ENCODE measurements around the gene ECD.

The ECD gene

DNA sequence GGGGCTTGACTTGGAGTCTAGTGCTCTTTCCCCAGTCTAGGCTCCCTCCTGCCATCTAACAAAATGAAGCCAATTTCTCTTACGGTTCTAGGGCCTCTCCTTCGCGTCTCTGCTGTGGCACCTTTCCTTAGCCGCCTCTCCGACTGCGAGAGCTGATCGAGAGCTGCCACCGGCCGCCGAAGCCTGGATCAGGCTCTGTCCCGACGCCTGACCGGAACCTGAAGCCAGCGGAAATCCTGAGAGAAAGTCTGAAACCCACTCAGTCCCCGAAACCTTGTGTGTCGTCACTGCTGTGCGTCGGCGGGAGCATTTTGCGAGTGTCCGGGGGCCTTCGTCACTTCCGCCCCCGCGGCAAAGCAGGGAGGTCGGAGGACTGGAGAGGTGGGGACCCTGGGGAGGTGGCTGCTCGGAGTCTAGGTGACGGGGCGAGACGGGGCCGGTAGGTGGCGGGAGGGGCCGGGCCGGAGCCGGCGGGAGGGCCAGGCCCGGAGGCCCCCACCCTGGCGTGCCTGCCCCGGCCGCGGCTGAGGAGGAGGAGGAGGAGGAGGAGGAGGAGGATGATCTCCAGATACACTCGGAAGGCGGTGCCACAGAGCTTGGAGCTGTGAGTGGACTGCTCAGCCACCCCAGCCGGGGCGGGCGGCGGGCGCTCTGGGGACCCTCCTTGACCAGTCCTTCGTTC is at the start of gene ECD, which contains the start of gene FAM149B1:
ECD (minus strand) TSS at position 226 of the 682 bp plus-strand sequence. CDS start 4,071 bp downstream, outside the sequence.
FAM149B1 (plus strand) TSS at position 337 of the 682 bp plus-strand sequence; CDS start at position 558, 221 bp downstream.
- no peak for FAIRE-seq

DNA sequence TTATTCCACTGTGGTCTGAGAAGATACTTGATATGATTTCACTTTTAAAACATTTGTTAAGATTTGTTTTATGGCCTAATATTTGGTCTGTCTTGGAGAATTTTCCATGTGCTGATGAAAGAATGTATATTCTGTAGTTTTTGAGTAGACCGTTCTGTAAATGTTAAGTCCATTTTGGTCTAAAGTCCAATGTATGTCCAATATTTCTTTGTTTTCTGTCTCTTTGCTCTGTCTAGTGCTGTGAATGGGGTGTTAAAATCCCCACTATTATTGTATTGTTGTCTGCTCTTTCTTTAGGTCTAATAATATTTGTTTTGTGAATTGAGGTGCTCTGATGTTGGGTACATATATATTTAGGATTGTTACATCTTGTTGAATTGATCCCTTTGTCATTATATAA is 47.9 kb upstream of the ECD start:
- FAIRE-seq: no peak

DNA sequence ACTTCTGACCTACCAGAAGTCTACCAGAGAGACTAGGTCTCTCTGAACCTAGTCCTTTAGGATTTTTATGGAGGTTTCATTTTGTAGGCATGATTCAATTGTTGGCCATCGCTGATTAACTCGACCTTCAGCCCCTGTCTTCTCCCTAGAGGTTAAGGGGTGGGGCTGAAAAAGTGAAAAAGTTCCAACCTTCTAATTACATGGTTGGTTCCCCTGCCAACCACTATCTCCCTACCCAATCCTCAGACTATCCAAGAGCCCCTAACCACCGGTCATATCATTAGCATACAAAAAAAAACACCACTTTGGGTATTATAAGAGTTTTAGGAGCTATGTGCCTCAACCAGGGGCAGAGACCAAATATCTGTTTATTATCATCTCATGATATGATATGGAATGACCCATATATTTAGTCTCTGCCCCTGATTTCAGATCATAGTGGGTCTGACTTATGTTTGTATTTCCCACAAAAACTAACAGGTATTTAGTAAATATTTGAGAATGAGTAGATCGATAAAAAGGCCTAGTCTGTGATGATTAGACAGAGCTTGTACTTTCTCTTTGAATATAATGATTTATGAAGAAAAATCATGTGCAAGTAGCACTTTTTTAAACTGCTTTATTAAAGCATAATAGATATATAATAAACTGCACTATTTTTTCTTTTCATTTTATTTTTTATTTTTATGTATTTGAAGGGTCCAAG is 43.5 kb upstream of the ECD start:
- no peak for FAIRE-seq

DNA sequence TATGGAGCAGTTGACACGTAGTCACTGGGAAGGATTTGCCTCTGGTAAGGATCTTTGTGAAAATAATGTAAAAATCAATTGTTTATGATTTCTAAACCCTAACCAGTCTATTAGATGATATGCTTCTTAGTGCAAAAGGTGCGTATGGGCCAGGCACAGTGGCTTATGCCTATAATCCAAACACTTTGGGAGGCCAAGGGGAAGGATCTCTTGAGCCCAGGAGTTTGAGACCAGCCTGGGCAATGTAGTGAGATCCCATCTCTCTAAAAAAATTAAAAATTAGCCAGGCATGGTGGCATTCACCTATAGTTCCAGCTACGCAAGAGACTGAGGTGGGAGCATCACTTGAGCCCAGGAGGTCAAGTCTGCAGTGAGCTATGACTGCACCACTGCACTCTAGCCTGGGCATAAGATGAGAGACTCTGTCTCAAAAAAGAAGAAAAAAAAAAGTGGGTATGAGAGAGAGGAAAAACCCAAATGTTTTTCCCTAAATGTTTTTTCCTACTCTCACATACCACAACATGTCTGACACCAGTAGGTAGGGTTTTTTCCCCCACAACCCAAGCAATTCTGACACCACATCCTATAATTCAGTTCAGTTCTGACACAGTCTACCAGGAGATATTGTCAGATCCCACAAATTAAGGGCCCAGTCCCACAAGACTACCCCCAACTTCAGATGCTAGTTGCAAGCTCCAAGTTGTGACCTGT is 42.7 kb upstream of the ECD start:
- FAIRE-seq: no peak

DNA sequence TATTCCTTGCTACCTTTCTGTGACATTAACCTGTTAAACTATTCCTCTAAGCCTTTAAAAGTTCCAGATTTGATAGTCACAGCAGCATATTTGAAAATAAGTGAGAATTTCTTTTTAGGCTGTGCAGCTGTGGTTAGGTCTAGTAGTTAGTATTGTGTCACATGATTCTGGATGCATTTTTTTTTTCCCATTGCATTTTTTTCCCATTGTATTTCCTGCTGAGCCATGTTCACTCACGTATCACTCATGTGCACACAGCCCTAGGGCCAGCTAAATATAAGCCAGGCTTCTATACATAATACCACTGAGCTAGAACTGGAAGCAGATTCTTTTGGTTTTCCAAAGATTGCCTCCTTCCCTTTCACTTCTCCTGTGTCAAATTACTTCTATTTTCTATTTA is 41.9 kb upstream of the ECD start:
- no peak for FAIRE-seq

DNA sequence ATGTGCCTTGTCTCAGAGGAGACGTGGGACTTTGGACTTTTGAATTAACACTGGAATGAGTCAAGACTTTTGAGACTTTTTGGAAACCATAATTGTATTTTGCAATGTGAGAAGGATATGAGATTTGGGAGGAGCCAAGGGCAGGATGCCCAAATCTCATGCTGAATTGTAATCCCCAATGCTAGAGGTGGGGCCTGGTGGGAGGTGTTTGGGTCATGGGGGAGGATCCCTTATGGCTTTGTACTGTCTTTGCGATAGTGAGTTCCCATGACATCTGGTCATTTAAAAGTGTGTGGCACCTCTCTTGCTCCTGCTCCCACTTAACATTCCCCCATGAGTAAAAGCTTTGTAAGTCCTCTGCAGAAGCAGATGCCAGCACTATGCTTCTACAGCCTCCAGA is 40.1 kb upstream of the ECD start:
- FAIRE-seq: no peak

DNA sequence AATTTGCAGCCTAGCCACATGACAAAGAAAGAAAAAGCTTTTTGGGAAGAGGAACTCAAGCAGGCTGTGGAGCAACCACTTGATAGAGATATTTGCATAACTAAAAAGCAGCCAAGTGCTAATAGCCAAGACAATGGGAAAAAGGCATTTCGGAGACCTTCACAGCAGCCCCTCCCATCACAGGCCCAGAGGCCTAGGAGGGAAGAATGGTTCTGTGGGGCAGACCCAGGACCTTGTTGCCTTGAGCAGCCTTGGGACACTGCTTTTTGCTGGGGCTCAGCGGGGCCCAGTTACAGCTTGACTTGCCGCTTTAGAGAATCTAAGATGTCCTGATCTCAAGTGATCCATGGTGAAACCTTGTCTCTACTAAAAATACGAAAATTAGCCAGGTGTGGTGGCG is 38.6 kb upstream of the ECD start:
- no peak for FAIRE-seq

DNA sequence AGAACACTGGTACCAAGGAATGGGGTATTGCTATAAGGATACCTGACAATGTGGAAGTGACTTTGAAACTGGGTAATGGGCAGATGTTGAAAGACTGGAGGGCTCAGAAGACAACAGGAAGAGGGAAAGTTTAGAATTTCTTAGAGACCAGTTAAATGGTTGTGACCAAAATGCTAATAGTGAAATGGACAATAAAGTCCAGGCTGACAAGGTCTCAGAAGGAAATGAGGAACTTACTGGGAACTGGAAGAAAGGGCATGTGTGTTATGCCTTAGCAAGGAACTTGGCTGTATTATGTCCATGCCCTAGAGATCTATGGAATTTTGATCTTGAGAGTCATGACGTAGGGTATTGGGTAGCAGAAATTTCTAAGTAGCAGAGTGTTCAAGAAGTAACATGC is 38.1 kb upstream of the ECD start:
- no peak for FAIRE-seq

DNA sequence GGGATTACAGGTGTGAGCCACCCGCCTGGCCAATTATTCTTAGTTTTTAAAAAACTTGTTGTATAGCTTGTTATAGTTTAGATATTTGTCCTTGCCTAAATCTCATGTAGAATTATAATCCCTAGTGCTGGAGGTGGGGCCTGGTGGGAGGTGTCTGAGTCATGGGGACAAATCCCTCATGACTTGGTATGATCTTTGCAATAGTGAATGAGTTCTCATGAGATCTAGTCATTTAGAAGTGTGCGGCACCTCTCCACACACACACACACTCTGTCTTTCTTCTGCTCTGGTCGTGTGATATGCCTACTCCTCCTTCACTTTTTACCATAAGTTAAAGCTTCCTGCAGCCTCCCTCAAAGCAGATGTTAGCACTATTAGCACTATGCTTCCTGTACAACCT is 37.3 kb upstream of the ECD start:
- no peak for FAIRE-seq

DNA sequence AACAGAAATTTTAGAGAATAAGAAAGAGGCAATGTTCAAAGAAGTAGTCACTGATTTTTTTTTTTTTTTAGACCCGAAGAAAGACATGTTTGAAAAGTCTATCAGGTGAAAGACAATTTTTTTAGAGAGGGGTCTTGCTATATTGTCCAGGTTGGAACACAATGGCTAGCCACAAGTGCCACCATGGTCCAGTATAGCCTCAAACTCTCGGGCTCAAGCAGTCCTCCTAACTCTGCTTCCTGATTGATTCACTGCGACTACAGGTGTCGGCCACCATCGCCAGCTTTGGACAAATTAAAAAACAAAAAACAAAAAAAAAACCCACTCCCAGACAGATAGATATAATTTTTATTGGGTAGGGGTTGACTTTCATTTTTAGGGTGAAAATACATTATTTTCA is 22.4 kb upstream of the ECD start:
- FAIRE-seq: no peak

DNA sequence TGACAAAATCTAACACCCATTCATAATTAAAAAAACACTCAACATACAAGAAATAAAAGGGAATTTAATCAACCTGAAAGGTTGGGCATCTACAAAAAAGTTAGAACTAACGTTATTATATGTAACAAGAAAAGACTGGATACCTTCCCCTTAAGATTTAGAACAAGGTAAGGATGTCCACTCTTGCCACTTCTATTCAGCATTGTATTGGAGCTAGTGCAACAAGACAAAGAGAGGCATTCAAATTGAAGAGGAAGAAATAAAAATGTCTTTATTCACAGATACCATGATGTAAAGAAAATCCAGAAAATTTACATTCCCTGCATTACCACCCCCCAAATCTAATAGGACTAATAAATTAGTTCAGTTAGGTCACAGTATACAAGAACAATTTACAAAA is 18.5 kb upstream of the ECD start:
- no peak for FAIRE-seq

DNA sequence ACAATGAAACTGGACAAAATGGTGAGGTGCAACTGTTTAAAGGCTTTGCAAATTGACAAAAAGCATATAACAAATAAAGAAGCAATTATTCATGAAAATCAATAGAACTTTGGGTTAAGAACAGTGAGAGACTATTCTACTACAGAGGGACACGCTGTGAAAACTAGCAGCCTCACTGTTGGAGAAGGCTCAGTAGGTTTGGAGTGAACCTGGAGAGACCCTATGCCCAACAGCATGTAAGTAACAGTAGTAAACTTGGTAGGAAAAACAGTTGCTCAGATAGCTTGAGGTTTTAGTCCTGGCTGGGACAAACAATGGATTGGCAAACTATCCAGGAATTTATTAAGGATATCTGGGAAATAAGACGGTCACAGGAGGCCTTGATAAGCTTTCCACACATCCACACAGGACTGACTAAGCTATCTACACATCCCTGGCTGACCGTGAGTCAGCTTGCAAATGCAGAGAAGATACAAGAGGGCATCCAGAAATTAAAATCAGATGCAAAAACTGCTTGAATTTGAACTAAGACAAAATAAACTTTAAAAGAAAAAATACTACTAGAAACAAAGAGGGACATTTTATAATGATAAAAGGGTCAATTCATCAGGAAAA is 16.0 kb upstream of the ECD start:
- FAIRE-seq: no peak

DNA sequence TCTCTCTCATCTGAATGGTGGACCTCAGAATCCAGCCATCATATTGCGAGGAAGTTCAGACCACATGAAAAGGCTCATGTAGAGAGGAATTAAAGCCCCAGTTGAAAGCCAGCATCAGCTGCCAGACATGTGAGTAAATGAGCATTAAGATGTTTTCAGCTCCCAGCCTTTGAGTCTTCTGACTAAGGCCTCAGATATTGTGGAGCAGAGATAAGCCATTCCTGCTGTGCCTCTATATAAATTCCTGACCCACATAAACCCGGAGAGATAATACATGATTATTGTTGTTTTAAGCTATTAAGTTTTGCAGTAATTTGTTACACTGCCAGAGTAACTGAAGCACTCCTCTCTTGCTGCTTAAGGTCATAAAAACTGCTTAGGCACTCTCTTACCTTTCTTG is 14.8 kb upstream of the ECD start:
- FAIRE-seq: no peak

DNA sequence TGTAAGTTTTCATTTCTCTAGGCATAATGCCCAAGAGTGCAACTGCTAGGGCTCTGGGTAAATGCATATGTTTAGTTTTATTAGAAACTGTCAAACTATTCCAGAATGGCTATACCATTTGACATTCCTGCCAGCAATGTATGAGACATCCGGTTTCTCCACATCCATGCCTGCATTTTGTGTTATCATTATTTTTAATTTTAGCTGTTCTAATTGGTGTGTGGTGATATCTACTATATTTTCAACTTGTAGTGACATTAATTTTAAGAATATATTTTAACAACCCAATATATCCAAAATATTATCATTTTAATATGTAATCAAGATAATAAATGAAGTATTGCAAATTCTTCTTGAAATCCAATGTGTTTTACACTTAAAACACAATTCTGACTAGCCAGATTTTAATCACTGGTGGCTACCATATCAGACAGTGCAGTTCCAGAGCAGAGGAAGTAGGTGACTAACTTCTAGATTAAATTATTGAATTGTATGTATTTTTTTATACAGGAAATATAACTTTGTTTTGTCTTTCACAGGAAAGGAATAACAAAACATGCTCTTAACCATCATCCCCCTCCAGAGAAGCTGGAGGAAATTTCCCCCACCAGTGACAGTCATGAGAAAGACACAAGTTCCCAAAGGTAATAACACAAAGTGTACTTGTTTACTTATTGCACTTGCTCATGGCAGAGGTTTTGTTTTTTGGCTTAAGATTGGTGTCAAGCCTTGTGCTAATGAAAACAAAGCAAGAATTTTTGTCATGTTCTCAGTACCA is 6.5 kb upstream of the ECD start:
- no peak for FAIRE-seq

DNA sequence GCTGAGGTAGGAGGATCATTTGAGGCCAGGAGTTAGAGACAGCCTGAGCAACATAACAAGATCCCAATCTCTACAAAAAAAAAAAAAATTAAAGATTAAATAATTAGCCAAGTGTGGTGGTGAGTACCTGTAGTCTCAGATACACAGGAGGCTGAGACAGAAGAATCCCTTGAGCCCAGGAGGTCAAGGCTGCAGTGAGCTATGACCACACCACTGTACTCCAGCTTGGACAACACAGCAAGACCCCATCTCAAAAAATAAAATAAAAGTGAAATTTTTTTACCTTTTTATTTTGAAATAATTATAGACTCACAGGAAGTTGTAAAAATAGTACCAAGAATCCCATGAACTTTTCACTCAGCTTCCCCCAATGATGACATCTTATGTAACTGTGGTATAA is 5.1 kb upstream of the ECD start:
- no peak for FAIRE-seq

DNA sequence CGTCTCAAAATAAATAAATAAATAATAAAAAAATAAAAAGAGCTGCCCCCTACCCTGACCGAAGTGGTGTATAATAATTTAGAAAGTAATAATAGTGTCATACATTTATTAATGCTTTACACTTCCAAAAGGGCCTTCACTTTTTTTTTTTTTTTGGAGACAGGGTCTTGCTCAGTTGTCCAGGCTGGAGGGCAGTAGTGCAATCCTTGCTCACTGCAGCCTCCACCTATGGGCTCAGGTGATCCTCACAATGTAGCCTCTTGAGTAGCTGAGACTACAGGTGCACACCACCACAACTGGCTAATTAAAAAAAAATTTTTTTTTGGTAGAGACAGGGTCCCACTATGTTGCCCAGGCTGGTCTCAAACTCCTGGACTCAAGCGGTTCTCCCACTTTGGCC is 1.5 kb upstream of the ECD start:
- FAIRE-seq: no peak

DNA sequence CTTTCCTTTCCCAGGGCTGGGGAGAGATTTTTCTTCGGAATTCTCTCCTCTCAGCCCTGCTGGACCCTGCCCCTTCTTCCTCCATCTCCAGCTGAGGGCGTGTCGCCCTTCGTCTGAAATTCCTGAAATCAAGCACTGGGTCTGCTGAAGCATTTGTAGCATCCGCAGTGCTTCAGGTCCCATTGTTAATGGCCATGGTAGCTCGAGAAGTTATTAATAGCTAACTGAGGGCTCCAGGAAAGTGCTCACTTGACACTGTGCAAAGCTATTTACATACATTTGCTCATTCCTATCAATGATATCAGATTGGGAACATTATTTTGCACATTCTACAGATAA is 626 bp upstream of the ECD start:
- FAIRE-seq: no peak

DNA sequence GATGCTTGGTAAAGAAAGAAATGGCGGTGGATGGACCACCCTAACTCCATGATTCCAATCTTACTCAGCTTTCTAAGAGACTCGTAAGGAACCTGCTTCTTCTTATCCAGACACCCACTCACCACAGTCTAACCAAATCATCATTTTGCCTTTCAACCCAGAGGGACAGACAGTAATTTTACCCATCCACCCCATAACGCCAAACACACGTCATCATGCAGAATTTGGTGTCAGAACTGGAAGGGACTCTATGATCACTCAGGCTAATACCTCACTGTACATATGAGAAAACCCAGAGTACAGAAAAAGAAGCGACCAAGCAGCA is 388 bp downstream of the ECD start:
- FAIRE-seq: no peak

DNA sequence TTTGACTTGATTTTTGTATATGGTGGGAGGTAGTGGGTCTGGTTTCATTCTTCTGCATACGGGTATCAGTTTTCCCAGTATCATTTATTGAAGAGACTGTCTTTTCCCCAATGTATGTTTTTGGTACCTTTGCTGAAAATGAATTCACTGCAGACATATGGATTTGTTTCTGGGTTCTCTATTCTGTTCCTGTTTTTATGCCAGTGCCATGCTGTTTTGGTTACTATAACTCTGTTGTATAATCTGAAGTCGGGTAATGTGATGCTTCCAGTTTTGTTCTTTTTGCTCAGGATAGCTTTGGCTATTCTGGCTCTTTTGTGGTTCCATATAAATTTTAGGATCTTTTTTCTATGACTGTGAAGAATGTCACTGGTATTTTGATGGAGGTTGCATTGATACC is 836 bp downstream of the ECD start:
- FAIRE-seq: no peak

DNA sequence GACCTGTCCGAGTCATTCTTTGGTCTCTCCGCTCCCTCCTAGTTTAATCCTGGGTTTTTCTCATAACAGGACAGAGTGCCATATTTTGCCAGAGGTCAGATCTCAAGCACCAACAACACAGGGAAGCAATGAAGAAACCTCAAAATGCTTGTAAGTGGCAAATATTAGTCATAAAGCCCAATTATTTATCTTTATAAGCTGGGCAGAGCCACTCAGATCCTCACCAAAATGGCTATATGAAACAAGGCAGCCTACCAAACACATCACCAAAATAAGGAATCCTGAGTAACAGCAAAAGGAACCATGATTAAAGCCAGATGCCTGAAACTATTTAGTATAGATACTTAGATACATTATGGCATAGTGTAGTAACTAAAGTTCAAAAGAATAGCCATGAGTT is 4.7 kb downstream of the ECD start:
- FAIRE-seq: no peak

DNA sequence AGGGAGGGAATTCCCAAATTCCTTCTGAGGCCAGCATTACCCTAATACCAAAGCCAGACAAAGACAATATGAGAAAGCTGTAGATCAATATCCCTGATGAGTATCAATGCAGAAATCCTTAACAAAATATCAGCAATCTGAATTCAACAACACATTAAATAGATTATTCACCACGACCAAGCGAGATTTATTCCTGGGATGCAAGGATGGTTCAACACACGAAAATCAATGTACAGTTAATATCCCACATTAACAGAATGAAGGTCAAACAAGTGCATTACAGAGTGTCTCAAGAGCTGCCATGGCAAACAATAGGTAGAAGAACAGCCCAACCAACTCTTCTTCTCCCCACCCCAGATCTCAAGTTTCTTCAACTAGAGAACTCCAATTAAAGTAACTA is 6.1 kb downstream of the ECD start:
- FAIRE-seq: no peak

DNA sequence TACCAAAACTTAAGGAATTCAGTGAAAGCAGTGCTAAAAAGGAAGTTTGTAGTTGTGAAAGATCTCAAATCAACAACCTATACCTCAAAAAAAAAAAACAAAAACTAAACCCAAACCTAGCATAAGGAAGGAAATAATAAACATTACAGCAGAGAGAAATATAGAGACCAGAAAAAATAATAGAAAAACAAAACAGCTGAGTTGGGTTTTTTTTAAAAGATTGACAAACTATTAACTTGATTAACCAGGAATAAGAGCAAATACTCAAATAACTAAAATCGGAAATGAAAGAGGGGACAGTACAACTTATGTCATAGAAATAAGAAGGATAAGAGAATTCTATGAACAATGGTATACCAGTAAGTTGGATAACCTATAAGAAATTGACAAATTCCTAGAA is 6.7 kb downstream of the ECD start:
- no peak for FAIRE-seq

DNA sequence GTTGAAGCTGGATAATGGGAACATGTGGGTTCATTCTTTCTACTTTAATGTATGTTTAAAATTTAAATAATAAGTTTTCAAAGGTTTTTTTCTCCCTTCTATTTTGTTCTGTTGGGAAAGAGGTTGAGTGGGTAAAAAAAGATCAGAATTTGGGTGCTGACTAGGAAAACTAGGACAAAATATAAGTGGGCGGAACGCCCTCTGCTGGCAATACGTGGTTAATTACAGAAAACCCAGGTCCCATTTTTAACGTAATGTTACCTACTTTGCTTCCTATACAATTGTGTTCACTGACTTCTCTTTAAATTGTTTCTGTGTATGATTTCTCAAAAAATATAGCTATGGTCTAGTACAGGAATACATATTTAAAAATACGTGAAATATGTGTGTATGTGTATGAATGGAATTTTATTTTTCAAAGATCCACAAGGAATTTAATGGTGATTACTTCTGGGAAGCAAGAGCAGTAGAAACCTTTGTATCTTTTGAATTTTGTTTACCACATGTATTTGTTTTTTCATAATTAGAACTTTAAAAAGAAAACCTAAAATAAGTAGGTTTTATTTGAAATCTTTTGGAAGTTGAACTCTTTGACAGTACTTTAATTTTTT is 8.7 kb downstream of the ECD start:
- no peak for FAIRE-seq

Data from colon (tissue), 2 donors.